Measurements from ENCODE around the gene PKD2L1.
A peak's percentile ranks its signal among the peaks of the same experiment; 100 is the strongest.
"Not testable (repeated sequence)": the region's sequence is repeated elsewhere in the genome, so short reads cannot be mapped to it uniquely, and the experiment has no call there.

PKD2L1 gene

GRCh38 chr10:100286051-100287033 is 43.7 kb downstream of the PKD2L1 start, which contains the start of gene BLOC1S2:
Gene BLOC1S2, minus strand, starts transcription at chr10:100286680. Its CDS starts 21 bp downstream, at chr10:100286659.
- peak; percentile 66 for DNase-seq

DNA sequence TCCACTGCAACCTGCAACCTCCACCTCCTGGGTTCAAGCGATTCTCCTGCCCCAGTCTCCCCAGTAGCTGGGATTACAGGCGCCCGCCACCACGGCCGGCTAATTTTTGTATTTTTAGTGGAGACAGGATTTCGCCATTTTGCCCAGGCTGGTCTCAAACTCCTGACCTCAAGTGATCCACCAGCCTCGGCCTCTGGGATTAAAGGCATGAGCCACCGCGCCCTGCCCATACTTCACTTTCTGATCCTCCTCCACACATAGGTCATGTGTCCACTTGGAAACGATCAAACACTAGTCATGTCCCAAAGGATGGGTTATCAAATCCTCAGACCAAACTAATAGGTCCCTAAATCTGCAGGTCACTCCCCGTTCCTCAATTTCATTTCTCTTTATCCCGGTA is 44.7 kb downstream of the PKD2L1 start:
- DNase-seq: peak; percentile 48

DNA sequence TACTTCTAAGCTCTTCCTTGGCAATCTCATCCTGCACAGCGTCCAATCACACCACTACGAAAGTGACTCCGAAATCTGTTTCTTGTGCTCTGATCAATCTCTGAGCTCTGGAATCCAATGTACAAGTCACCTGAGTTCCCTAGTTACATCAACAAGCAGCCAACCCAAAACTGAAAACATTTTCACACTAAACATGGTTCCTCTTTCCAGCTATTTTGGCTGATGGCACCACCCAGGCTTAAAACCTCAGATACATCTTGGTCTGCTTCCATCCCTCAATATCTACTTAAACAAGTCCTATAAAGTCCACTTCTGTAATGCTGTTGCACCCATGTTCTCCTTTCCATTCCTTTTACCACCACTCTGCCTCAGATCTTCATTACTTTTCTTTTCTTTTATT is 47.1 kb downstream of the PKD2L1 start:
- peak; percentile 73 for DNase-seq

- DNase-seq: not testable (repeated sequence)
Observed at GRCh38 chr10:100276971-100277370, 53.1 kb downstream of the PKD2L1 start.

- peak; percentile 68 for DNase-seq
Observed at GRCh38 chr10:100267239-100268104, 62.6 kb downstream of the PKD2L1 start, which contains the start of gene CWF19L1. Gene CWF19L1, minus strand, starts transcription at chr10:100267638. Its CDS starts 45 bp downstream, at chr10:100267593.

- peak; percentile 8 for DNase-seq
Observed at GRCh38 chr10:100265821-100266485, 64.1 kb downstream of the PKD2L1 start.

- peak; percentile 55 for DNase-seq
Observed at GRCh38 chr10:100254191-100254590, 75.8 kb downstream of the PKD2L1 start.

- peak; percentile 14 for DNase-seq
Observed at GRCh38 chr10:100253041-100253440, 77.0 kb downstream of the PKD2L1 start.

GRCh38 chr10:100248820-100249219 is 81.2 kb downstream of the PKD2L1 start:
- DNase-seq: no peak

DNA sequence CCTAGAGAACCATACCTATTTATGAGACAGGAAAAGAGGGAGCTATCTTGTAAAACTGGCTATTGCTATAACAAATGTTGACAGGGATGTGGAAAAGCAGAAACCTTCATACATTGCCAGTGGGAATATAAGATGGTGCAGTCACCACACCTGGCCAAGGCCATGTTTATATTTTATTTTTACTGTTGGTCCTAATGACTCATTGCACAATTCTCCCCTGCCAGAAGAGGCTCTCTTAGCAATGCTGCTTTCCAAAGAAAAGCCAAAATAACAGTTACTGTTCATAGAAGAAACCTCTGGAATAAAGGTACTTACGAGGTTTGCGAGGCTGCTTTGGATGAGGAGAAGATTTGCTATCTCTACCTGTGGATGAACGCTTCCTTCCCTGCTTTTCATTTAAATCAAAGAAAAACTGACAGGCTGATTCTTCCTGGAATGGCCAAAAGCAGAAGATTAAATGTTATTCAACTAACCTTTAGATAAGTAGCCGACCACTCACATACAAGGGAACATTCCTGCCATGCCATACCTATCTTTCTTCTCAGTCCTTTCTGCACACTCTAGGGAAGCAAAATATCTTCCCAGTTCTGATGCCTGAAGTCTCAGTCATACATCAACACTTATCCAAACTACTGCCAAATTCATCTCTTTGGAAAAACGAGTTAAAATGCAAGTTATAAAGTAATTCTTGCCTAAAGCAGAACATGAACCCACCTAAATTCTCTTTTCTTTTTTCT is 84.4 kb downstream of the PKD2L1 start:
- DNase-seq: no peak

DNA sequence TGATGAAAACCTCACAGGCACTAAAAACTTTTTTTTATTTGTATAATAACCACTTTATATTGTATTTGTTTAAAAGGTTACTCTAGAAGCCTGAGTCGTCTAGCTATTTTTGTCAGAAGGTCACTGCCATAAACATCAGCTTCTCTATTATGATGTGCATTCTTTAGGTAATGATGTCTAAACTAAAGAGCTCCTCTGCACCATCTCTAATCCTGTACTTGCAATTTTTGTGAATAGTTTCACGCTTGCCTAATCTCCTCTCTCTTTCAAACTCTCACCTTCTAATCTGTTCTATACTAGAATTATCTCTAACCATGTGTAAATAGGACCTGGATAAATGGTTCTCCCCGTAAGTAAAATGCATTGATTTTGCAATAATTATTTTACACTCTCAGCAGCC is 90.2 kb downstream of the PKD2L1 start:
- DNase-seq: no peak

DNA sequence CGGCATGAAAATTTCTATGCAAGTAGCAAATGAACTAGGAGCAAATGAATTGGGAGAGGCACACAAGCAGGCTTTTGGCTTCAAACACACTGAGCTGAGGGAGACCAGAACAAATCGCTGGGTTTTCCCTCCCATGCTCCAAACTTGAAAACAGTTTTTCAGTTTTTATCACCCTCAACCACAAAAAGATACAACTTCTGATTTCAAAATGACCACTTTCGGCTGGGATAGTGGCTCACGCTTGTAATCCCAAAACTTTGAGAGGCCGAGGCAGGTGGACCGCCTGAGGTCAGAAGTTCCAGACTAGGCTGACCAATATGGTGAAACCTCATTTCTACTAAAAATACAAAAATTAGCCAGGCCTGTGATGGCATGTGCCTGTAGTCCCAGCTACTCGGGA is 91.6 kb downstream of the PKD2L1 start:
- no peak for DNase-seq

All from MV-4-11 (cell line).